SIG-M5 (cell line): ENCODE results near the gene CWH43.
"Not testable (repeated sequence)": the region's sequence is repeated elsewhere in the genome, so short reads cannot be mapped to it uniquely, and the experiment has no call there.

Source experiments
- DNase-seq: peaks from one replicate; lab custom pipeline; 2025; lab: John Stamatoyannopoulos, UW

CWH43 gene

DNA sequence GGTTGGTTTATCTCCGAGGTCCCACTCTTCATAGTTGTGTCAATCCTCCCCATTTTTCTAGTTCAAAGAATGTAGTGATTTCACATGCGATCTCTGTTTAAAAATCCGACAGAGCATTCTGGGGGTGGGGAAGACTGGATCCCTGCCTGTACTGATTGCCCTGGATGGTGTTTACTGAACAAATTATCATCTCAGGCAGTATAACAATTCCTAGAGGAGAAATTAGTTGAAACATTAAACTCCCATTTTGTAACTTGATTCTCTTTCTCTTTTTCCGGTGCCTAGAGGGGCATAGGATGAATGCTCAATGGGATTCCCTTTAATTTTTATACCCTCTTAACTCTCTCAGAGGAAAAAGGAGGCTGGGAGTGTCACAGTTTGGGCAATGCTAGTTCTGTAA, 10.0 kb upstream of the CWH43 start:
- no peak for DNase-seq

DNA sequence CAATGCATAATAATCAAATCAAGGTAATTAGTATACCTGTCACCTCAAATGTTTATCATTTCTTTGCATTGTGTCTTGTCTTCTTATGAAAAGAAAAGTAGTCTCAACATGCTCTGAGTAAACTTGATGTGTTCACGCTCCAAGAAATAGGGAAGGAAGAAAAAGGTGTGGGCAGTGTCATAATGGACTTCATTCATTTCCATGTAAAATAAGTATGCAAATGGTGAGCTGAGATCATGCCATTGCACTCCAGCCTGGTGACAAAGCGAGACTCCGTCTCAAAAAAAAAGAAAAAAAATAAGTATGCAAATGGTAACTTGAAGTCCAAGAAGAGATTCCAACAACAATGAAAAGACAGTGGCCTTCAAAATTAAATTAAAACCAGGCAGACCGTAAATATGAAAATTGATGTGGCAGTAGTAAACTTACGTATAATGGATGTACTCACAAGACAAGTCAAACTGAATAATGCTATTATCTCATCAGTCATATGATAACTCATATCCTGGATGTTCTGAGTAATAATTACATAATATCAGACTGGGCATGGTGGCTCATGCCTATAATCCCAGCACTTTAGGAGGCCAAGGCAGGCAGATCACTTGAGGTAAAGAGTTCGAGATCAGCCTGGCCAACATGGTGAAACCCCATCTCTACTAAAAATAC, 6.0 kb upstream of the CWH43 start:
- DNase-seq: no peak

DNA sequence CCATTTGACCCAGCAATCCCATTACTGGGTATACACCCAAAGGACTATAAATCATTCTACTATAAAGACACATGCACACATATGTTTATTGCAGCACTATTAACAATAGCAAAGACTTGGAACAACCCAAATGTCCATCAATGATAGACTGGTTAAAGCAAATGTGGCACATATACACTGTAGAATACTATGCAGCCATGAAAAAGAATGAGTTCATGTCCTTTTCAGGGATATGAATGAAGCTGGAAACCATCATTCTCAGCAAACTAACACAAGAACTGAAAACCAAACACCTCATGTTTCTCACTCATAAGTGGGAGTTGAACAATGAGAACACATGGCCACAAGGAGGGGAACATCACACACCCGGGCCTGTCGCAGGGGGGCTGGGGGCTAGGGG, 2.1 kb upstream of the CWH43 start:
- not testable (repeated sequence) for DNase-seq

DNA sequence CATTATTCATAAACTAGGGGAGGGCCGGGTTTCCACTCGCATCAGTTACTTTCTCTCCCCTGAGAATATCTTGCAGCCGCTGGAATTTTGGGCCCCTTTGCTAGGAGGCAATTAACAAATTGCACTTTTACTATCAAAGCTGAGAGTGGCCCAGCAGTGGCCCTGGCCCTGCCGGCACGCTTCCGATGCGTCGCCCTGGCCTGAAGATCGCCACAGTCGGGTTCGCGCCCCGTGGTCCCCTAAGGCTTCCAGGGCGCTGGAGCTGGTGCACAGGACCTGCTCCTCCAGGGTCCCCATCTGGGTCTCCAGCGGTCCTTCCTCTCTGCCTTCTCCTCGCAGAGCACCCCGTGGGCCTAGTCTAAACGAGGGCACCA, 486 bp upstream of the CWH43 start:
- DNase-seq: no peak

DNA sequence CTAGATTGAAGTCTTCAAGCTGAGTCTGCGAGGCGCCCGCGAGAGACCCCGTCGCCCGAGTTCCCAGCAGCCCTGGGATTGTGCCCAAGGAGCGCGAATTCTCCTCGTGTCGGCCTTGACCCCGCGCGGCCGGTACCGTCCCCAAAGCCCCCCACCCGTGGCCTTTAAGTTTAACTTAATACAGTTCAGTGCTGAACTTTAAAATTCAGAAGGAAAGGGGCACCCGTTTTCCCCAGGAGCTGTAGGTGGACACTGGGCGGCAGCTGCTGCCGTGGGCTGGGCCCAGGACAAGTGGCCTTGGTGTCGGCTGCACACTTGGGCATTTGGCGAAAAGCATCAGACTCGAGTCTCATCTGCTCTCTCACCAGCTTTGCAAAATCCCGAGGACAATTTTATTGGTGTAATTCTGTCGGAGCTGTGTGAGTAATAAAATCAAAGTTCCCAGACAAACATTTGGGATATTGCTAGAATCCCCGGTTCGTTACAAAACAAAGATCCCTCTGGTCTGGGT, 634 bp downstream of the CWH43 start:
- DNase-seq: no peak

DNA sequence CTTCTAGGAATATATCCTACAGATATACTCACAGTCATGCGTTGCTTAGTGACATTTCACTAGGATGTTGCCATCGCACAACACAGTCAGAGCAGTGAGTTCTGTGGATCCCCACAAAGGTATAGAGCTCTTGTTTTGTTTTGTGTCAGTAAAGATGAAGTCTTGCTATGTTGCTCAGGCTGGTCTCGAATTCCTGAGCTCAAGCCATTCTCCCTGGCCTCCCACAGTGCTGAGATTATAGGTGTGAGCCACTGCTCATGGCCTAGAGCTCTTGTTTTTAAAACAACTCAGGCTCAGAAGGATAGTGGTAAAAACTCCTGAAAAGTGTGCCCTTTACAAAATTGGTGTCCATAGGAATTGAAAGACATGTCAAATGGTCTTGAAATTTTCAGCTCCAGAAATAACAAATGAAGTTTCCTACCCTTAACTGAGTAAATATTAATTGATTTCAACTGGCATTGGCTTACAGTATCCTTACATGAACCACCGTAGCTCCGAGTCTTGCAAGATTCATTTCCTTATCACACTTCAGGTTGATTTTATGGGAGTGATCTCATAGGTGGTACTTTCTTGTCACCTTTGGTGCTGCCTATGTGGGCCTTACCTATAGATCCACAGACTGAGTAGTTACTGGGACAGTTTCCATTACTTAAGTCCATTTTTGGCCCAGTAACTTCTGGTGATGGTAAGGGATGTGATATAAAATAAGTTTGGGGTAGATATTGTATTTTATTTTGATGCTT, 3.6 kb downstream of the CWH43 start:
- no peak for DNase-seq

DNA sequence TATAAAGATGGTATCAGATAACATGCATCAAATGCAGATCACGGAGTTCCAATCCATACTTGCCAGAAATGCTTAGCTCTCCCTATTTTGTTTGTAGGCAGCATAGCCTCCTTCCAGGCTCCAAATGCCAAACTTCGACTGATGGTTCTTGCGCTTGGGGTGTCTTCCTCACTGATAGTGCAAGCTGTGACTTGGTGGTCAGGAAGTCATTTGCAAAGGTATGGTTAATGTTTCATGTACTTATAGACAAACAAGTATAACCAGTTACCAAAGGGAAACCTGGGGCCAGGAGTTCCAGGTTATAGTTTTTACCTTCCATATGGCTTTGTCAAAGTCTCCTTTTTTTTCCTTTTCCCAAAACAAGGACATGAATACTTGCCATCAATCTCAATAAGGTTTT, 5.3 kb downstream of the CWH43 start:
- no peak for DNase-seq

DNA sequence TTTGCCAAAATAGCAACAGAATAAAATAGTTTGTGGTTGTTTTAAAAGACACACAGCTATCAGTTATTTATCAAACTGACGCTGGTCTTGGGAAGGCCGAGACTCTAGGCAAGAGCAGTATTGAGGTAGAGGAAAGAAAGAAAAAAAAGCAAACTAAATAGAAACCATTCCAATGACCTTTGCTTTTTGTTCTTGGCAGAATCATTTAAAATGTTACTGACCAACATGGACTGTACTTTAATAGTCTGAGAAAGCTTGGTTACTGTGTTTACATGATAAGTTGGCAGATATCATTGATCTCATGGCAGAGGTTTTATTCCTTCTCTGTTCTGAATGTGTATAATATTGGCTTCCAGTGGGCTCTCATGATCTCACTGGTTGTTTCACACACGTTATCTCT, 11.9 kb downstream of the CWH43 start:
- no peak for DNase-seq

DNA sequence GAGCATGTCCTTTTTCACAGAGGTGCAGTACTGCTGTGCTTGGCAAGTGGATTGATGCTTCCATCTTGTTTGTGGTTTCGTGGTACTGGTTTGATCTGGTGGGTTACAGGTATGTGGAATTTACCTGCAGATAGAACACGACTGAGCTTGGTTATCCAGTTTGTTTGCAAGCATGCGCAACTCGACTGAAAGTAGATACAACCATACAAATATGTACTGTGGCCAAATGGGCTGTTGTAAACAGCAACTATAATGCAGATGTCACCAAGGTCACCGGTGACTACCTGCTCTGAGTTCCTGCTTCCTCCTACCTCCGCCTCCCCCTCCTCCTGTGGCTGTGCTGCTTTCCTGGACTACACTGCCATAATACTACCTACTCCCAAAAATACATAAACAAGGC, 12.4 kb downstream of the CWH43 start:
- no peak for DNase-seq

DNA sequence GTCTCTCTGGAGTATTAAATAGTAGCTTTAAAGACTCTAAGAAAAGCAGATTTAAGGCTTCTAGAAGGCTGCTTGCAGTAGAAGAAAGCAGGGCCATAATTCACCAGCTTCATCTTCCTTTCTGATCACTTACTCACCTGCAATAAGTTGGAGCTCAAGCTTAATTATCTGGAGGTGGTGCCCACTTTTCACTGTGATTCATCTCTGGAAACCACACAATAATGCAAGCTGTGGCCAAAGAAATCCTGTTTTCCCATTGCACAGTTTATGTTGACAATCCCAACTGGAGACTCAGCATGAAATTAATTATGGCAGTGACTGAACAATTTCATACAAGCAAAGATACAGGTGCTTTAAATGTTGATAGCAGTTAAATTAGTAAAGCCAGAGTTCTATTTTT, 14.7 kb downstream of the CWH43 start:
- DNase-seq: no peak

DNA sequence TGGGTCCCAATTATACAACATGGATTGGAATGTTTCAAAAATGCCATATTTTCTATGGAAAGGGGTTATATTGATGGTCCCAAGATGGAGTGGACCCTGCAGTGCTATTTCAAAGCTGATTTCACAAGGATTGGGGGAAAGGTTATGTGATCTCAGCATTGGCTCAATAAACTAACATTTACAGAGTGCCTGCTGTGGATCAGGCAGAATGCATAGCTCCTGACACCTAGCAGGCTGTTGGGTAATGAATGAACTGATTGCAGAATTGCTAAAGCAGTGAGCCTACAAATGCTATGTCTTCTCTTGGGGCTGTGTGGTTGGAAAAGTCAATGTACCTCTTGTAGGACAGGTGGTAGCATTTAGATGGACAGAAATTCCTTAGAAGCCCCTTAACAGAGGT, 16.9 kb downstream of the CWH43 start:
- DNase-seq: no peak

DNA sequence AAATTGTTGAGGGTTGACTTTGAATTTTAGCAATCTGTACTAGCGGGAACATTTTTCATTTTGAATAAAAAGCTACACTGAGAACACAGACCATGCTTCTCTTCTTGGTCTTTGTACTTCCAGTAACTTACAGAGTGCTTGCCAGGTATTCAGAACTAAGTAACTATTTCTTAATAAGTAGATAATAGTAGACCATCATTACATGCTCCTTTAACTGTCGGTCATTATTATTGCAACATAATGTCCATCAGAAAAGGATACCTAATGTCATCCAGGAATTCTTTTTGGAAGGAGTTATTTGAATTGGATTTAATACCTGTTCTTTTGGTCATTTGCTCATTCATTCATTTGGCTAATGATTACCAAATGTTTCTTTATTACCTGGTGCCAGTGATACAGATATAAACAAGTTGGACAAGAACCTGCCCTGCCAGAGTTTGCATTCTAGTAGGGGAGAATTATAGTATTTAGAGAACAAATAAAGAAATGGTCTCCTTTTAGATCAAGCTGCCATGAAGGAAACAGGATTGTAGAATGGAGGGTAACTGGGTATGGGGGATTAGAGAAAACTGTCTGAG, 32.7 kb downstream of the CWH43 start:
- DNase-seq: no peak

DNA sequence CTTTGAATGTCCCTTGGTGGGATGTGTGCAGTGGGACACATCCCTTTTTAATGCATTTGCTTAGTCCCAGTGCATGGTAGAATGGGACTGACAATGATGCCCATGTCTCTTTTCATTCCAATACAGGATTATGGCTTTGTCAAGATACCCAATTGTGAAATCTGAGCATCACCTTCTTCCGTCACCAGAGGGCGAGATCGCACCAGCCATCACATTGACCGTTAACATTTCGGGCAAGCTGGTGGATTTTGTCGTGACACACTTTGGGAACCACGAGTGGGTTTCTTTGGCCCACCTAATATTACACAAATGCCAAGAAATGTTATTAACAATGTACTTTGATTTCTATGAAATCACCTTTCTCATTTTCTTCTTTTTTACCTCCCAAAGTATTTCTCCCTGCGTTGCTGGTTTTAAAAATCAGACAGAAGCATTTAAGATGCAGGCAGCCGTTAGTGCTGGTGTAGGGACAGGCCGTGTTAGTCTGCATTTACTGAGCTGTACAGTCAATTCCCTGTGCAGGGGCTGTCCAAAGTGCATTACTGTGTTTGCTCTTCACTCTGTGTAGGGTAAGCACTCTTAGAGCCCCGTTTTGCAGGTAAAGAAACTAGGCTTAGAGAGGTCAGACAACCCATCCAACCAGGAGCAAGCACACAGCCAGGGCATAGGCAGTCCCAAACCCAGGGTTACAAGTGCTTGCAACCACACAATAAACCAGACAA, 46.5 kb downstream of the CWH43 start:
- no peak for DNase-seq

DNA sequence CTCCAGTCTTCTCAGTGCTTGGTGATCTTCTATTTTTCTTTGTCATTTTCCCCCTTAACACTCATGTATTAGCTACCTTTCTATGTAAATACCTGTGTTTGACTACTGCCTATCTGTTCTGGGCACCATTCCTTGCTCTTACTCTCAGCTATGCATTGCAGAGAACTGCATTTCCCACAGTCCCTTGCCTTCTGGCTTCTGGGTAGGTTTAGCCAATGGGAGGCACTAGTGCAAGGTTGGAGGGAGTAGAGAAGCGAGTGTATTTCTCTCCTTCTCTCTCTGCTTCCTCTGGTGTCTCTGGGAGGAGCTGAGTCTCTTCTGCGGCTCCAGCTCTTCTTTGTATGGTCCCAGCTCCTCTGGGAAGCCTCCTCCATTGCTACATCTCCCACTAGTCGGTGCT, 50.5 kb downstream of the CWH43 start:
- DNase-seq: no peak

DNA sequence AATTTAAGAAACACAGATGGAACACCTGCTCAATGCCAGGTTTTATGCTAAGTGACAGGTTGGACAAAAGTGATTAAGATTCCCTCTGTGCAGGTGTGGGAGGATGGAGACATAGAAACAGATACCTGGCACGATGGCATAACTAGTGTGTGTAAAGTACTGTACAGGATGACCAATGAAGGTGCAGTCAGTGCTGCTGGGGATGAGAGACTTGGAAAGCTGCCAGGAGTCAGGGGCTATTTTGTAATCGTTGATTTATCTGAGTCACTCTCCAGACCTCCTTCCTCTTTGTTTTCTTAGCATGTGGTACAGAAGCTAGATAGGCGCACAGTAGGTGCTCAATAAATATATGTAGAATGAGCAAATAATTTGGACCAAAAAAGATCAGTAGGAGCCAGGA, 58.2 kb downstream of the CWH43 start:
- no peak for DNase-seq

DNA sequence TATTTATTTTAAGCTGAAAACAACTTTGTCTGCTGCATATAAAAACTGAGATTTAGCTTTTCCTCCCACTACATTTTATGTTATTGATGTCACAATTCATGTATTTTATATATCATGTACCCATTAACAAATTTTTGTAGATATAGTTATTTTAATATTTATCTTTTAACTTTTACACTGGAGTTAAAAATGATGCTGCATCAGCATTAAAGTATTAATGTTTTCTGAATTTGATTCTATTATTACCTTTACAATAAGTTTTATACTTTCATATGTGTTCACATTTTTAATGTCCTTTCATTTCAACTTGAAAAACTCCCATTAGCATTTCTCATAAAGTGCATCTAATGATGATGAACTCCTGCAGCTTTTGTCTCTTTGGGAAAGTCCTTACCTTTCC, 72.2 kb downstream of the CWH43 start:
- DNase-seq: no peak

DNA sequence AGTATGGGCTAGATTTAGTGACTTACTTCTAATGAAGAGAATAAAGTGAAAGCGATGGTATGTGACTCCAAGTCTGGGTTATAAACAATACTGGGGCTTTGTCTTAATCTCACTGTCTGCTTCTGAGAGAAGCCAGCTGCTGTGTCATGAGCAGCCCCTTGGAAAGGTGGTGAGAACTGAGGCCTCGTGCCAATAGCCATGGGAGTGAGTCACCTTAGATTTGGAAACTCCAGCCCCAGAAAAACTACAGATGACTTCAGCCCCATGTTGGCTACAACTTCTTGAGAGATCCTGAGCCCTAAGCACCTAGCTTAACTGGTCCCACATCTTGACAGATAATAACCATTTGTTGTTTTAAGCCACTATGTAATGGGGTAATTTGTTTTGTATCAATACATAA, 77.6 kb downstream of the CWH43 start:
- no peak for DNase-seq

DNA sequence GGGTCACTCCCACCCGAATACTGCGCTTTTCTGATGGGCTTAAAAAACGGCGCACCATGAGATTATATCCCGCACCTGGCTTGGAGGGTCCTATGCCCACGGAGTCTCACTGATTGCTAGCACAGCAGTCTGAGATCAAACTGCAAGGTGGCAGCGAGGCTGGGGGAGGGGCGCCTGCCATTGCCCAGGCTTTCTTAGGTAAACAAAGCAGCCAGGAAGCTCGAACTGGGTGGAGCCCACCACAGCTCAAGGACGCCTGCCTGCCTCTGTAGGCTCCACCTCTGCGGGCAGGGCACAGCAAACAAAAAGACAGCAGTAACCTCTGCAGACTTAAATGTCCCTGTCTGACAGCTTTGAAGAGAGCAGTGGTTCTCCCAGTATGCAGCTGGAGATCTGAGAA, 86.1 kb downstream of the CWH43 start:
- not testable (repeated sequence) for DNase-seq

DNA sequence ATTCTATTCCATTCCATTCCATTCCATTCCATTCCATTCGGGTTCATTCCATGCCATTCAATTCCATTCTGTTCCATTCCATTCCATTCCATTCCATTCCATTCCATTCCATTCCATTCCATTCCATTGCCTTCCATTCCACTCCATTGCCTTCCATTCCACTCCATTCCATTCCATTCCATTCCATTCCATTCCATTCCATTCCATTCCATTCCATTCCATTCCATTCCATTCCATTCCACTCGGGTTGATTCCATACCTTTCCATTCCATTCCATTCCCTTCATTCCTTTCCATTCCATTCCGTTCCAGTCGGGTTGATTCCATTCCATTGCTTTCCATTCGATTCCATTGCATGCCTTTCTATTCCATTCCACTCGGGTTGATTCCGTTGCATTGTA, 105.8 kb downstream of the CWH43 start:
- not testable (repeated sequence) for DNase-seq

DNA sequence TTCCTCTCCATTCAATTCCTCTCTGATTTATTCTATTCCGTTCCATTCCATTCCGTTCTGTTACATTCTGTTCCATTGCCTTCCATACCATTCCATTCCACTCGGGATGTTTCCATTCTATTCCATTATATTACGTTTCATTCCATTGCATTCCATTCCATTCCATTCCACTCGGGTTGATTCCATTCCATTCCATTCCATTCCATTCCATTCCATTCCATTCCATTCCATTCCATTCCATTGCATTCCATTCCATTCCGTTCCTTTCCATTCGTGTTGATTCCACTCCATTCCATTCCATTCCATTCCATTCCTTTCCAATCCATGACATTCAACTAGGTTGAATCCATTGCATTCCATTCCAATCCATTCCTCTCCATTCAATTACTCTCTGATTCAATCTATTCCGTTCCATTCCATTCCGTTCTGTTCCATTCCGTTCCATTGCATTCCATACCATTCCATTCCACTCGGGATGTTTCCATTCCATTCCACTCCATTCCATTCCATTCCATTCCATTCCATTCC, 106.6 kb downstream of the CWH43 start:
- not testable (repeated sequence) for DNase-seq

DNA sequence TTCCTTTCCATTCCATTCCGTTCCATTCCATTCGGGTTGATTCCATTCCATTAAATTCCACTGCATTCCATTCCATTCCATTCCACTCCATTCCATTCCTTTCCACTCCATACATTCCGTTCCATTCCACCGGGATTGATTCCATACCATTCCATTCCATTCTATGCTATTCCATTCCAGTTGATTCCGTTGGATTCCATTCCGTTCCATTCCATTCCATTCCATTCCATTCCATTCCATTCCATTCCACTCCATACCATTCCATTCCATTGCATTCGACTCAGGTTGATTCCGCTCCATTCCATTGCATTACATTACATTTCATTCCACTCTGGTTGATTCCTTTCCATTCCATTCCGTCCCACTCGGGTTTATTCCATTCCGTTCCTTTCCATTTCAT, 110.1 kb downstream of the CWH43 start:
- DNase-seq: not testable (repeated sequence)

DNA sequence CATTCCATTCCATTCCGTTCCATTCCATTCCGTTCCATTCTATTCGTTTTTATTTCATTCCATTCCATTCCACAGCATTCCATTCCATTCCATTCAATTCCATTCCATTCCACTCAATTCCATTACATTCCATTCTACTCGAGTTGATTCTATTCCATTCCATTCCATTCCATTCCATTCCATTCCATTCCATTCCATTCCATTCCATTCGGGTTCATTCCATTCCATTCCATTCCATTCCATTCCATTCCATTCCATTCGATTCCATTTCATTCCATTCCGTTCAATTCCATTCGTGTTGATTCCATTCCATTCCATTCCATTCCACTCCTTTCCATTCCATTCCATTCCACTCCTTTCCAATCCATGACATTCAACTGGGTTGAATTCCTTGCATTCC, 110.6 kb downstream of the CWH43 start:
- not testable (repeated sequence) for DNase-seq
